Trophoblast cell (in vitro differentiated cells and primary cell): ENCODE measurements around the gene EXTL1.

Source experiments
- DNase-seq, 2 donors: peaks; one replicate each; pipeline ENCODE4 v3.0.0-alpha.2; 2016
- H2AFZ ChIP-seq: 2 replicates; pipeline ENCODE4 v1.6.1; 2013; ENCODE audit warnings: low read length, moderate library complexity, mild to moderate bottlenecking; ENCODE audit not compliant: insufficient read depth, poor library complexity
- H2AK5ac ChIP-seq: 2 replicates; pipeline ENCODE4 v1.6.1; 2013; ENCODE audit warnings: mild to moderate bottlenecking, low read length
- H2BK120ac ChIP-seq: 2 replicates; pipeline ENCODE4 v1.6.1; 2013; ENCODE audit warnings: low read length, mild to moderate bottlenecking, moderate library complexity; ENCODE audit not compliant: insufficient read depth, poor library complexity
- H2BK12ac ChIP-seq: 2 replicates; pipeline ENCODE4 v1.6.1; 2013; ENCODE audit warnings: mild to moderate bottlenecking, low read length, moderate library complexity
- H2BK5ac ChIP-seq: 2 replicates; pipeline ENCODE4 v1.6.1; 2013; ENCODE audit warnings: low read length, low read depth, moderate library complexity, mild to moderate bottlenecking; ENCODE audit not compliant: poor library complexity
- H3K14ac ChIP-seq: 2 replicates; pipeline ENCODE4 v1.6.1; 2013; ENCODE audit warnings: mild to moderate bottlenecking, low read length
- H3K18ac ChIP-seq: 2 replicates; pipeline ENCODE4 v1.6.1; 2013; ENCODE audit warnings: mild to moderate bottlenecking, low read length
- H3K23ac ChIP-seq: 2 replicates; pipeline ENCODE4 v1.6.1; 2013; ENCODE audit warnings: low read length
- H3K27ac ChIP-seq: 2 replicates; pipeline ENCODE4 v1.5.1; 2013; ENCODE audit warnings: low read depth, mild to moderate bottlenecking, inconsistent platforms, low read length, moderate library complexity
- H3K27me3 ChIP-seq: 2 replicates; pipeline ENCODE4 v1.6.1; 2013; ENCODE audit warnings: inconsistent platforms, mild to moderate bottlenecking, low read length, moderate library complexity; ENCODE audit not compliant: insufficient read depth
- H3K36me3 ChIP-seq, 2 experiments: 1 replicate in 1 of 2; 2 replicates in 1 of 2; pipeline ENCODE4 v1.6.1; 2013; ENCODE audit warnings: low read length in 2 of 2, mild to moderate bottlenecking in 2 of 2, moderate library complexity in 1 of 2; ENCODE audit not compliant: insufficient read depth in 2 of 2, control insufficient read depth in 1 of 2
- H3K4ac ChIP-seq: 2 replicates; pipeline ENCODE4 v1.6.1; 2013; ENCODE audit warnings: low read depth, mild to moderate bottlenecking, low read length, moderate library complexity
- H3K4me1 ChIP-seq, 2 experiments: 1 replicate in 1 of 2; 2 replicates in 1 of 2; pipeline ENCODE4 v1.6.1; 2013; ENCODE audit warnings: low read length in 2 of 2, mild to moderate bottlenecking in 2 of 2, moderate library complexity in 1 of 2; ENCODE audit not compliant: insufficient read depth in 2 of 2, control insufficient read depth in 1 of 2
- H3K4me2 ChIP-seq: 2 replicates; pipeline ENCODE4 v1.6.1; 2013; ENCODE audit warnings: inconsistent platforms, mild to moderate bottlenecking, low read length, moderate library complexity
- H3K4me3 ChIP-seq: 2 replicates; pipeline ENCODE4 v1.5.1; 2013; ENCODE audit warnings: mild to moderate bottlenecking, low read depth, low read length, inconsistent platforms
- H3K79me1 ChIP-seq: one replicate; pipeline ENCODE4 v1.6.1; 2013; ENCODE audit warnings: low read length
- H3K79me2 ChIP-seq: 2 replicates; pipeline ENCODE4 v1.6.1; 2013; ENCODE audit warnings: low read length, mild to moderate bottlenecking; ENCODE audit not compliant: control insufficient read depth, insufficient read depth, poor library complexity
- H3K9ac ChIP-seq: 2 replicates; pipeline ENCODE4 v1.6.1; 2013; ENCODE audit warnings: mild to moderate bottlenecking, low read length
- H3K9me3 ChIP-seq: 2 replicates; pipeline ENCODE4 v1.6.1; 2013; ENCODE audit warnings: low read depth, mild to moderate bottlenecking, control low read depth, inconsistent platforms, low read length; ENCODE audit not compliant: insufficient read depth
- H4K12ac ChIP-seq: 2 replicates; pipeline ENCODE4 v1.6.1; 2013; ENCODE audit warnings: low read depth, mild to moderate bottlenecking, low read length, moderate library complexity
- H4K8ac ChIP-seq: 2 replicates; pipeline ENCODE4 v1.6.1; 2013; ENCODE audit warnings: low read depth, mild to moderate bottlenecking, low read length, moderate library complexity
- H4K91ac ChIP-seq: one replicate; pipeline ENCODE4 v1.6.1; 2013; ENCODE audit warnings: low read depth, mild to moderate bottlenecking, low read length, moderate library complexity
- WGBS: extraction: QIAGEN DNeasy Blood & Tissue Kit; methylation state at CpG from one replicate; pipeline ENCODE4 v1.1.7; 2013; ENCODE audit warnings: missing lambda C conversion rate; ENCODE audit not compliant: insufficient read length, insufficient coverage; ENCODE audit errors: extremely low coverage; 5-methylcytosine and 5-hydroxymethylcytosine counted together

The EXTL1 gene

DNA sequence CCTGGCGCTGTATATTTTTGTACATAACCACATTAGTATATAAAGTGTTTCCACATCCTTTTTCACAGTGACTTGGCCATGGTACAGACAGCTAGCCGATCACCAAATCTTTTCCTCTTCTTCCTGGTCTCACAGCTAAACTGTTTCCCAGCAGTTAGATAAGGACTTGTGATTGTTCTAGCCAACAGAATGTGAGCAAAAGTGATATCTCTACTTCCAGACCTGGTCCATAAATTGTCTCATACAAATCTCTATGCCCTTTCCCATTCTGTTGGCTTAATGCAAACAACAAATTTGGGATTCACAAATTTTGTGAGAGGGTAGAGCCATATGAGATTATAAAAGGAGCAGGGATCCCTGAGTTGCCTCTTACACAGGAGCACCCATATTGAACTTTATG is 43.2 kb upstream of the EXTL1 start:
- no peaks in the 10 kb centered on the region for H3K27me3 ChIP-seq
- DNase-seq = no peak
- H4K91ac ChIP-seq = no peak overlapping the region
- H4K8ac ChIP-seq = no peak overlapping the region
- no peak overlapping the region for H2BK5ac ChIP-seq
- no peak overlapping the region for H3K23ac ChIP-seq
- no peak overlapping the region for H3K27ac ChIP-seq
- no peak overlapping the region for H3K18ac ChIP-seq
- no peak overlapping the region for H3K4me3 ChIP-seq
- H3K4ac ChIP-seq = no peak overlapping the region
- H3K36me3 ChIP-seq = peaks cover 25 to 30% of the 10 kb centered on the region in 2 experiments
- no peak overlapping the region for H2AK5ac ChIP-seq
- H2AFZ ChIP-seq = no peak overlapping the region
- peaks cover 0 to 4% of the 10 kb centered on the region in 2 experiments for H3K4me1 ChIP-seq
- H3K14ac ChIP-seq = no peak overlapping the region
- no peak overlapping the region for H3K4me2 ChIP-seq
- no peak overlapping the region for H3K9ac ChIP-seq
- no peaks in the 10 kb centered on the region for H3K79me2 ChIP-seq
- H3K9me3 ChIP-seq = no peaks in the 10 kb centered on the region
- H2BK12ac ChIP-seq = no peak overlapping the region
- no peak overlapping the region for H2BK120ac ChIP-seq
- H3K79me1 ChIP-seq = no peaks in the 10 kb centered on the region
- WGBS = no CpG with 5 or more reads among the region's 2 CpGs
- H4K12ac ChIP-seq = no peak overlapping the region

GRCh38 chr1:25979210-25979609 is 42.4 kb upstream of the EXTL1 start:
- no peak overlapping the region for H3K4me3 ChIP-seq
- no peak overlapping the region for H2AK5ac ChIP-seq
- no peaks in the 10 kb centered on the region for H3K27me3 ChIP-seq
- H2BK120ac ChIP-seq = no peak overlapping the region
- peaks cover 26 to 30% of the 10 kb centered on the region in 2 experiments for H3K36me3 ChIP-seq
- H4K91ac ChIP-seq = no peak overlapping the region
- no peak overlapping the region for H2AFZ ChIP-seq
- no peak overlapping the region for H4K12ac ChIP-seq
- H3K4me1 ChIP-seq = peaks cover 0 to 4% of the 10 kb centered on the region in 2 experiments
- H4K8ac ChIP-seq = no peak overlapping the region
- DNase-seq = no peak
- no peak overlapping the region for H3K18ac ChIP-seq
- no CpG with 5 or more reads among the region's 7 CpGs for WGBS
- H2BK12ac ChIP-seq = no peak overlapping the region
- H3K9me3 ChIP-seq = no peaks in the 10 kb centered on the region
- H2BK5ac ChIP-seq = no peak overlapping the region
- H3K9ac ChIP-seq = no peak overlapping the region
- H3K27ac ChIP-seq = no peak overlapping the region
- no peak overlapping the region for H3K23ac ChIP-seq
- no peak overlapping the region for H3K4ac ChIP-seq
- H3K14ac ChIP-seq = no peak overlapping the region
- no peaks in the 10 kb centered on the region for H3K79me2 ChIP-seq
- no peak overlapping the region for H3K4me2 ChIP-seq
- no peaks in the 10 kb centered on the region for H3K79me1 ChIP-seq

GRCh38 chr1:25985171-25985570 is 36.4 kb upstream of the EXTL1 start:
- Histone ChIP-seq H4K8ac (no peak overlapping the region), H2BK5ac (no peak overlapping the region), H3K14ac (no peak overlapping the region), H4K91ac (no peak overlapping the region), H2AFZ (no peak overlapping the region), H3K4me1 (peaks cover 5 to 7% of the 10 kb centered on the region in 2 experiments), H3K79me1 (no peaks in the 10 kb centered on the region), H3K27me3 (no peaks in the 10 kb centered on the region), H3K9me3 (peaks cover 2% of the 10 kb centered on the region), H3K23ac (no peak overlapping the region), H2BK120ac (no peak overlapping the region), H3K18ac (no peak overlapping the region), H4K12ac (no peak overlapping the region), H3K36me3 (peaks cover 28 to 29% of the 10 kb centered on the region in 2 experiments), H2BK12ac (no peak overlapping the region), H3K9ac (no peak overlapping the region), H2AK5ac (no peak overlapping the region), H3K27ac (no peak overlapping the region), H3K4me2 (no peak overlapping the region), H3K4ac (no peak overlapping the region), H3K4me3 (no peak overlapping the region), H3K79me2 (no peaks in the 10 kb centered on the region)
- WGBS = no CpG with 5 or more reads among the region's 1 CpG
- DNase-seq = no peak

DNA sequence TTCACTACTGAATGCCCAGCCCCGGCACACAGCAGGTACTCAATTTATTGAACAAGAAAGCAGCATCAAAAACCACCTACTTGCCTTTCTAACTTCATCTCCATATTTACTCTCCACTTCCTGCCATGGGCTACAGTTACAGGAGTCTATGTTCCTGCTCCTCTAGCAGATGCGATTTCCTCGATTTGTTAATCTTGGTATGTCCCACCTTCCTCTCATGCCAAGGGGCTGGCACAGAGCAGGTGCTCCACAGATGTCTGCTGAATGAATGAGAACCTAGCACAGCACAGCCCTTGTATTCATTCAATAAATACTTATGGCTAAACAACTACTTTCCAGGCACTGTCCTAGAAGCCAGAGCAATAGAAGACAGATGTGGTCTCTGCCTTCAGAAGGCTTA is 35.9 kb upstream of the EXTL1 start:
- Histone ChIP-seq H2BK120ac (no peak overlapping the region), H3K27me3 (no peaks in the 10 kb centered on the region), H3K9ac (no peak overlapping the region), H3K4me3 (no peak overlapping the region), H3K4ac (no peak overlapping the region), H4K8ac (no peak overlapping the region), H3K4me2 (no peak overlapping the region), H3K27ac (no peak overlapping the region), H3K18ac (no peak overlapping the region), H2AK5ac (no peak overlapping the region), H3K79me2 (no peaks in the 10 kb centered on the region), H3K4me1 (peaks cover 10 to 12% of the 10 kb centered on the region in 2 experiments), H3K23ac (no peak overlapping the region), H2BK12ac (no peak overlapping the region), H2AFZ (no peak overlapping the region), H3K9me3 (peaks cover 2% of the 10 kb centered on the region), H2BK5ac (no peak overlapping the region), H3K79me1 (no peaks in the 10 kb centered on the region), H4K91ac (no peak overlapping the region), H3K14ac (no peak overlapping the region), H4K12ac (no peak overlapping the region), H3K36me3 (peaks cover 27 to 28% of the 10 kb centered on the region in 2 experiments)
- WGBS = no CpG with 5 or more reads among the region's 3 CpGs
- no peak for DNase-seq
